ENCODE data around the gene MOG. TPM values are rescaled to one million over a fixed set of nuclear protein-coding genes. Genes with fewer than 3 reads are reported as not detected.
A peak's percentile ranks its signal among the peaks of the same experiment; 100 is the strongest.

MOG gene
- total RNA-seq (2014; rRNA removed; shearing (Covaris generic)) = not detected in 2 replicates
- 0.12 TPM in 1 of 2 replicates, not detected in the other for polyA plus RNA-seq (2015; cell fraction: cytosol; rRNA removed)
- not detected in 2 replicates for polyA plus RNA-seq (2015; cell fraction: nucleus; rRNA removed)

DNA sequence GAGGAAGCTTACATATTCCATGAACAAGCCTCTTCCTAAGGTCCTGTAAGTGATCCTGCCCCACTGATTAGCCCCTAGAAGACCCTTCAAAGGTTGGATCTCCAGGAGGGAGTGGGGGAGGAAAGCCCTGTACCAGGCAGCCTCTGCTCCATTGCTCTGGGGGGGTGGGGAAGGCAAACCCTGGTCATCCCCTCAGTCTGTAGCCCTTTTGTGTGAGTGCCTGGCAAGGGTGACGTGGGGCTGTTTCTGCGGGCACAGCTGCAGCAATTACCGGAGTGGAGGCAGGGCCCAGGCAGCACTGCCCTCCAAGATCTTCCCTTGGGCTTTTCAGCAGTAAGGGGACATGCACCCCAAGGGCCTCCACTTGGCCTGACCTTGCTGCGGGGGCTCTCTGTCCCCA, at the start of gene MOG:
TSS of gene MOG (plus strand) at position 295 of the 400 bp plus-strand sequence. CDS start 118 bp downstream, outside the sequence.
- in situ Hi-C loops (cut with HindIII; ENCODE audit: low pct_unique_long_range_greater_than_20kb, low sequenced_read_pairs) = no loop called here
- DNase-seq (ENCODE audit: low read depth, low spot score) = no peak

DNA sequence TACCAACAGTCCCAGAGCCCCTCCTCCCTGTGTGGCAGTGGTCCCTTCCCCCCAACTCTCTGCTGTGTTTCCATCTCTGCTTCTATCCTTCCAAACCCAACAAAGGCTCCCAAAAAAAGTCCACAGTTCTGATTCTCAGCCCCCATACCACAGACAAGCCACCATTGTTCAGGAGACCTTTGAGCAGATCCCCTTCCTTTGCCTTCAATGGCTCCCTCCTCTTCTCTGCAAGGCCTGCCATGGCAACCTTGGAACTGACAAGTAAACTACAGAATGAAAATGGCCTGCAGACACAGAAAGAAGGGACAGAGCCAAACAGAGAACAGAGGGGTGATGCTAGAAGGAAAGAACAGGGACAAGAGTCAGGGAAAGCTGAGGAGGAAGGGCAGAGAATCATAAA, 48.8 kb upstream of the MOG start:
- no peak for DNase-seq (ENCODE audit: low read depth, low spot score)
- in situ Hi-C loops (cut with HindIII; ENCODE audit: low pct_unique_long_range_greater_than_20kb, low sequenced_read_pairs) = no loop called here

DNA sequence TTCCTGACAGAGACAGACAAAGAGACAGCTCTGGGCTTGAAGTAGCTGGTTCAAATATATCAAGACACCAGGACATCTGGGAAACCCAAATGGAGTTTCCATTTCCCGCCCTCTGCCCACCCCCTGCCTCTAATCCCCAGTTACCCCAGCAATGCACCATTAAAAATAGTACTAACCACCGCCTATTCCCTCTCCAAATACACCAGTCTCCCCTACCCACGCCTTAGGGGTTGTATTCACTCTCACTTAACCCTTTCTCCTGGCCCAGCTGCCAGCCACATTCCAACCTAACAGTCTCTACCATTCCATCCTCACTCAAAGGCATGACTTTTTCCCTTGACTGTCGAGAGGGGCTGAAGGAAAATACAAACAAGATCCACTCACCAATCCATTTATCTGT, 46.4 kb upstream of the MOG start:
- in situ Hi-C loops (cut with HindIII; ENCODE audit: low pct_unique_long_range_greater_than_20kb, low sequenced_read_pairs) = no loop called here
- DNase-seq (ENCODE audit: low read depth, low spot score) = no peak

- in situ Hi-C loops (cut with HindIII; ENCODE audit: low pct_unique_long_range_greater_than_20kb, low sequenced_read_pairs) = no loop called here
- DNase-seq (ENCODE audit: low read depth, low spot score) = no peak
These were observed 45.5 kb upstream of the MOG start for GRCh38 chr6:29611426-29611825.

DNA sequence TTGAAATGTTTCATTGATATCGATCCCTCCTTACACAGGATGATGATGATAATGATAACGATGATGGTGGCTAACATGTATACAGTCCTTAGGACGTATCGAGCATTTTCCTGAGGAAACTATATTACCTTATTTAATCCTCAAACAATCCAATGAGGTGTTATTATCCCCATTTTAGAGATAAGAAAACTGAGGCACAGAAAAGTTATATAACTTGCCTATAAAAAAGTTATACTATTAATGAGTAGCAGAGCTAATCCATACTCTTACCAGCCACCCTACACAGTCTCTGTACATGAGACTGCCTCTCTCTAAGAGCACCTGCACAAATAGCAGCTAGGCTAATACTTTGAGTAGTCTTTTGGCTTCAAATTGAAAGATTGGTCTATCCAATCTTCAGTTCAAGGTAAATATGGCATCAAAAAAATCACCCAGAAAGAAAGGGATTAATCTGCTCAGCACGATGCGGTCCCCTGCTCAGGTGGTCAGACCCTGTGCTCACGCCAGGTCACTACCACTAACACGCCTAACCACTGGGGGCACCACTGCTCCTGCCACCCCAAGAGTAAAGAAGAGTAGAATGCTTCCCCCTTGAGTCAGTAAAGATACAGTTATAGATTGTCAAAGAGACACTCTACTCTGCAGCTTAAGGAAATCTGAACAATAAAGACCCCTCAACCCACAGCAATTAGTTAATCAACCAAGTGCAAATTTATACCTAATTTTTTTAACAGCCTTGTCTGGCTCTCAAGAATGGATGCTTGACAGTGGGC, 38.9 kb upstream of the MOG start:
- DNase-seq (ENCODE audit: low read depth, low spot score) = peak; percentile 29
- in situ Hi-C loops (cut with HindIII; ENCODE audit: low pct_unique_long_range_greater_than_20kb, low sequenced_read_pairs) = no loop called here

GRCh38 chr6:29619578-29620160, 37.2 kb upstream of the MOG start:
- no peak for DNase-seq (ENCODE audit: low read depth, low spot score)
- in situ Hi-C loops (cut with HindIII; ENCODE audit: low pct_unique_long_range_greater_than_20kb, low sequenced_read_pairs) = no loop called here

- in situ Hi-C loops (cut with HindIII; ENCODE audit: low pct_unique_long_range_greater_than_20kb, low sequenced_read_pairs) = no loop called here
- no peak for DNase-seq (ENCODE audit: low read depth, low spot score)
These were observed 36.3 kb upstream of the MOG start for GRCh38 chr6:29620630-29621029.

DNA sequence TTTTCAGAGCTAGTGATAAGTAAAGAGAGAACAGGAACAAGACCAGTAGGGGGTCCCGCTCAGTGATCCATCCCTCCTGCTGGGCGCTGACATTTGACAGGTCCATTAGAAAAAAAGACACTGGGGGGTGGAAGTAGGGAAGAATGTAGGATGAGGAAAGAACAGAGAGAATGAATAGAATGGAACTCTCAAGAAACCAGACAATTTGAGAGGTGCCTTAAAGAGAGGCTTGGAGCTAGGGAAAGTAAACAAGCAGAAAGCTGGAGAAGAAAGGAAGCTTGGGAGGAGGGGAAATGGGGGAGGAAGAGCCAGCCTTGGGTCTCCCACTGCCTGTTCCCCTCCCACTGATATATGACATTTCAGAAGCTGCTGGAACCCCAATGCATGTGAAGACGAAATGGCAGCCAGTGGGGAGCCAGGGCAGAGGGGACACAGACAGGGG, 32.4 kb upstream of the MOG start:
- in situ Hi-C loops (cut with HindIII; ENCODE audit: low pct_unique_long_range_greater_than_20kb, low sequenced_read_pairs) = no loop called here
- no peak for DNase-seq (ENCODE audit: low read depth, low spot score)

GRCh38 chr6:29625337-29625930, 31.5 kb upstream of the MOG start:
- in situ Hi-C loops (cut with HindIII; ENCODE audit: low pct_unique_long_range_greater_than_20kb, low sequenced_read_pairs) = no loop called here
- DNase-seq (ENCODE audit: low read depth, low spot score) = no peak

GRCh38 chr6:29626948-29627754, 29.7 kb upstream of the MOG start:
- in situ Hi-C loops (cut with HindIII; ENCODE audit: low pct_unique_long_range_greater_than_20kb, low sequenced_read_pairs) = no loop called here
- no peak for DNase-seq (ENCODE audit: low read depth, low spot score)

- peak; percentile 57 for DNase-seq (ENCODE audit: low read depth, low spot score)
- in situ Hi-C loops (cut with HindIII; ENCODE audit: low pct_unique_long_range_greater_than_20kb, low sequenced_read_pairs) = no loop called here
These were observed 29.0 kb upstream of the MOG start for GRCh38 chr6:29627755-29628418.

DNA sequence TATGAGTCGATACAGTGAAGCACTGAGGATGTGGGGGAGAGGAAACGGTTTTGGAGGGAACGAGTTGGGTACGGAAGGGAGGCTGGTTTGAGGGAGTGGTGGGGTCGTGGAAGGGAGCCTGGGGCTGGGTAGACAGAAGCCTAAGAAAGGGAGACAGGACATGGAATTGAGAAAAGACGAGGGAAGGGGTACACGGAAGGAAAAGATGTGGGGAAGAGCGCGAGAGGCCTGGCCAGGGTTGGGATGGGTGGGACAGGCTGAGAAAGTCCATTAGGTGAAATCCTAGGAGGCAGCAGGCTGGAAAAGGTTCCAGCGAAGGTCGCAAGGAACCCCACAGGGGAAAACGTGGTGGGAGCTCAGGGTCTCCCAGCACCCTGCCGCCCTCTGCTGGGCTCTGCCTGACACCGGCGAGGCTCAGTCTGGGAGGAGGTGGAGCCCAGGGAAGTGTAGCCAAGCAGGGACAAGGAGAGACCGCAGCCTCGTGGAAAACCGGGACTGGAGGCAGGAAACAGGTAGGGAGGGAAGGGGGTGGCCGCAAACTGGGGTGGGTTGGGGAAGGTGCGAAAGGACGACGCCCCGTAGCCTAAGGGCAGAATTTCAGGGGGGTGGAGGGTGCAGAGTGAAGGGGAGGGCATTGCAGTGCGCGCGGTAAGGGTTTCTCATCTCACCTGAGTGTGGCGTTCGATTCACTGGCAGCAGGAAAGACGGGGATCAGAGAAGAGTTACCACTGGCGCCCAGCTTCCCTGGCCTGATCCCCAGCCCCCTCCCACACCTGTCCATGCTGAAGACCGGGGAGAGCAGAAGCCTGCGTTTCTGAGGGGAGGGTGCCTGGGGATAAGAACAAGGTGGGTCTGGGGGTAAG, 28.2 kb upstream of the MOG start:
- DNase-seq (ENCODE audit: low read depth, low spot score) = peak; percentile 77
- in situ Hi-C loops (cut with HindIII; ENCODE audit: low pct_unique_long_range_greater_than_20kb, low sequenced_read_pairs) = no loop called here

- DNase-seq (ENCODE audit: low read depth, low spot score) = no peak
- in situ Hi-C loops (cut with HindIII; ENCODE audit: low pct_unique_long_range_greater_than_20kb, low sequenced_read_pairs) = no loop called here
These were observed 27.3 kb upstream of the MOG start for GRCh38 chr6:29629571-29629970.

DNA sequence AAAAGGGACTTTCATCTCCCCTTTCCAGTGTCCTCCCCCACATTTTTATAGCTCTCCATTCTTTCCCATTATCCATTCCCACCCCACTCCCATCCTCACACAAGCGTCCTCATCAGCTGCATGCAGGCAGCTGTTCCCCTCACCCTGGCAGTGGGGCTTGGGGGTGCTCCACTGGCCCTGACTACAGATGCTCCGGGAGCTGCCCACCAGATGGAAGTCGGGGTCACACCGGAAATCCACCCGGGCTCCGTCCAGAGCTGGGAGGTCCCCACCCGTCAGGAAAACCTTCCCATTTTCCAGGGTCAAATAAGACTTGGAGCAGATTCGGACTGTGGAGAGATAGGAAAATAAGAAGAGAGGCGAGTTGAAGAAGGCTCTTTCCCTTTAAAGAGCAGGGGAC, 26.6 kb upstream of the MOG start:
- in situ Hi-C loops (cut with HindIII; ENCODE audit: low pct_unique_long_range_greater_than_20kb, low sequenced_read_pairs) = no loop called here
- no peak for DNase-seq (ENCODE audit: low read depth, low spot score)

- DNase-seq (ENCODE audit: low read depth, low spot score) = no peak
These were observed 25.6 kb upstream of the MOG start for GRCh38 chr6:29631209-29631810.

More at GRCh38 chr6:29631209-29631810, 25.6 kb upstream of the MOG start:
- in situ Hi-C loops (cut with HindIII; ENCODE audit: low pct_unique_long_range_greater_than_20kb, low sequenced_read_pairs) = no loop called here

Measured in SK-MEL-5 (cell line).